BLaER1 (cell line): Measurements from ENCODE around the gene ZFAND5.
A peak's percentile ranks its signal among the peaks of the same experiment; 100 is the strongest.

Experiments
- H3K27ac ChIP-seq: shearing (Covaris generic); formaldehyde crosslinking; 2 replicates; pipeline ENCODE4 v1.8.1; 2022
- H3K27me3 ChIP-seq: shearing (Covaris generic); formaldehyde crosslinking; 2 replicates; pipeline ENCODE4 v1.8.1; 2022
- H3K36me3 ChIP-seq: shearing (Covaris generic); formaldehyde crosslinking; 2 replicates; pipeline ENCODE4 v1.8.1; 2022
- H3K4me1 ChIP-seq: shearing (Covaris generic); formaldehyde crosslinking; 2 replicates; pipeline ENCODE4 v1.8.1; 2022
- H3K4me2 ChIP-seq: shearing (Covaris generic); formaldehyde crosslinking; 2 replicates; pipeline ENCODE4 v1.8.1; 2022
- H3K4me3 ChIP-seq: shearing (Covaris generic); formaldehyde crosslinking; 2 replicates; pipeline ENCODE4 v1.8.1; 2022
- H3K9ac ChIP-seq: shearing (Covaris generic); formaldehyde crosslinking; 2 replicates; pipeline ENCODE4 v1.8.1; 2022
- H3K9me3 ChIP-seq: shearing (Covaris generic); formaldehyde crosslinking; 2 replicates; pipeline ENCODE4 v1.8.1; 2022
- H4K20me1 ChIP-seq: shearing (Covaris generic); formaldehyde crosslinking; 2 replicates; pipeline ENCODE4 v1.8.1; 2022
- Cebpa-rat ChIP-seq: shearing (Covaris generic); IDR thresholded peaks from 2 replicates; pipeline ENCODE4 v1.8.1; 2022

Gene ZFAND5

DNA sequence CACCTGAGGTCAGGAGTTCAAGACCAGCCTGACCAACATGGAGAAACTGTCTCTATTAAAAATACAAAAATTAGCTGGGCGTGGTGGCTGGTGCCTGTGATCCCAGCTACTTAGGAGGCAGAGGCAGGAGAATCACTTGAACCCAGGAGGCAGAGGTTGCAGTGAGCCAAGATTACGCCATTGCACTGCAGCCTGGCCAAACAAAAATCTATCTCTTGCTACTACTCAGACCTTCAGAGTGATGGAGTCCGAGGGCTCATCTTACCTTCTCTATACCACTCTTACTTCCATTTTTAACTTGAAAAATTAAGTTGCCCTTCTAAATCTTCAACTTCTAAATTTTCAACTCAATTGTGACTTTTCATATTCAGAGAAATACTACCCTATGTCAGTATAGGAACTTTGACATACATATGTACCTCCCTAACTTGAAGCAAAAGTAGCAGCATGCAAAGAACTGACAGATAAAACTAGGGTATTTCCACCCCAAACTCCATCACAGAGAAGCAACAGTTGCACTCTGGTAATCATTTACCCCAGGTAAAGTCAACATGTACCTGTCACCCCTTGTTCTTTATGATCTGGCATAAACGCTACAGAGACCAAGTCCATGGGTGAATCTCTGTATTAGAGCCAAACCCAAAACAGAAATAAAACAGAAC lies 11.4 kb downstream of the ZFAND5 start:
- H3K36me3 ChIP-seq = peaks cover 70% of the 10 kb centered on the region
- H3K4me3 ChIP-seq = no peak overlapping the region
- H4K20me1 ChIP-seq = peaks cover 88% of the 10 kb centered on the region
- peaks cover 6% of the 10 kb centered on the region; the same call in 1 of the 2 replicates for H3K4me1 ChIP-seq
- TF ChIP-seq Cebpa-rat = no peak
- no peak overlapping the region for H3K27ac ChIP-seq
- H3K27me3 ChIP-seq = no peaks in the 10 kb centered on the region
- no peak overlapping the region for H3K9ac ChIP-seq
- H3K9me3 ChIP-seq = no peaks in the 10 kb centered on the region
- no peak overlapping the region for H3K4me2 ChIP-seq

DNA sequence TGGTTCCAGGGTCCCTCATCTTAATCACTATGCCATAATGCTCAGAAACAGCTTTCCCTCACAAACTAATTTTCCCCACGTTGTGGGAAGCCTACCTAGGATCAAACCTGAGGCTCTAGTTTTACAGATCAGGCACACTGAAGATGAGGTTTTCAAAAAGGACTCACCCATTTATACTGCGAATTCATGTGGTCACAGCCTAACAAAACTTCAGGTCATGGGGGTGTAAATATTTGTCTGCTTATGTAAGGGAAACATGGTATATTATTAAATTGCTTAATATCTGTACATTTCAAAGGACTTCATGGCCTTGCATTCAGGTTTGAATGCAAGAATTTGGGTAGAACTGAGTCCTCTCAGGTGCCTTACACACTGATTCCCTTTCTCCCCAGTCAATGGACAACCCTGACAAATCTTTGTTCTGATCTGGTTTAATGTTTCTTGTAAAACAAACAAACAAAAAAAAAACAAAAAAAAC lies 12.1 kb downstream of the ZFAND5 start:
- H3K9me3 ChIP-seq = no peaks in the 10 kb centered on the region

GRCh38 chr9:72351538-72352453 lies 13.2 kb downstream of the ZFAND5 start:
- no peak overlapping the region for H3K27ac ChIP-seq
- no peak for TF ChIP-seq Cebpa-rat
- H3K4me3 ChIP-seq = no peak overlapping the region
- H4K20me1 ChIP-seq = peaks cover 70% of the 10 kb centered on the region
- H3K4me2 ChIP-seq = no peak overlapping the region
- H3K27me3 ChIP-seq = no peaks in the 10 kb centered on the region
- peaks cover 53% of the 10 kb centered on the region for H3K36me3 ChIP-seq
- H3K9ac ChIP-seq = no peak overlapping the region
- no peaks in the 10 kb centered on the region for H3K4me1 ChIP-seq
- no peaks in the 10 kb centered on the region for H3K9me3 ChIP-seq

More for the DNA sequence above, 12.1 kb downstream of the ZFAND5 start:
- H3K4me2 ChIP-seq = no peak overlapping the region
- 0 out of 2 replicates have a peak, but pooled peaks cover 2% of the 10 kb centered on the region for H3K4me1 ChIP-seq
- no peak overlapping the region for H3K27ac ChIP-seq
- peaks cover 82% of the 10 kb centered on the region for H4K20me1 ChIP-seq
- peaks cover 64% of the 10 kb centered on the region for H3K36me3 ChIP-seq
- H3K4me3 ChIP-seq = no peak overlapping the region
- no peak overlapping the region for H3K9ac ChIP-seq
- no peak for TF ChIP-seq Cebpa-rat
- H3K27me3 ChIP-seq = no peaks in the 10 kb centered on the region

- no peak overlapping the region for H3K4me3 ChIP-seq
- H3K4me2 ChIP-seq = no peak overlapping the region
- H4K20me1 ChIP-seq = peaks cover 52% of the 10 kb centered on the region
- H3K27ac ChIP-seq = no peak overlapping the region
- H3K36me3 ChIP-seq = peaks cover 34% of the 10 kb centered on the region
- no peaks in the 10 kb centered on the region for H3K27me3 ChIP-seq
- no peak overlapping the region for H3K9ac ChIP-seq
- H3K9me3 ChIP-seq = no peaks in the 10 kb centered on the region
- TF ChIP-seq Cebpa-rat = no peak
- H3K4me1 ChIP-seq = no peaks in the 10 kb centered on the region
Measured at GRCh38 chr9:72349911-72350310, 15.1 kb downstream of the ZFAND5 start.

DNA sequence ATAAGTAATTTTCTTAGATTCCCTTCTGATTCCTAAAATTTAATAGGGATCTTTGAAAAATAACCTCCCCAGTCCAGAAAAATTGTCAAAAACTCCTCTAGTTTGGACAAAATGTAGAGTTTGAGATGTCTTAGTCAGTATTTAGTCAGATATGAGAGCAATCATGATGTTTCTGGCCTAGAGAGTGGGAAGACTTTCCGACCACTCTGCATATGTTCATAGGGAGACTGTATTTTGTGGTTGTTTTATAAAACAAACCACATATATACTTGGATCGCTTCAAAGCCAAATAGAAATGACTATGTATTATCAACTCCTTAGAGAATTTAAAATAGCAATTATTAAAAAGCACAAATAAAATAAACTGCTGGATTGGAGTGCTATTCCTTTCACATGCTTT lies 15.8 kb downstream of the ZFAND5 start:
- Histone ChIP-seq H3K4me2 (no peak overlapping the region), H3K27ac (no peak overlapping the region), H3K36me3 (peaks cover 27% of the 10 kb centered on the region), H4K20me1 (peaks cover 45% of the 10 kb centered on the region), H3K4me3 (no peak overlapping the region), H3K4me1 (no peaks in the 10 kb centered on the region), H3K9me3 (no peaks in the 10 kb centered on the region), H3K9ac (no peak overlapping the region), H3K27me3 (no peaks in the 10 kb centered on the region)
- TF ChIP-seq Cebpa-rat = no peak

- Histone ChIP-seq H3K36me3 (no peaks in the 10 kb centered on the region), H3K4me1 (no peaks in the 10 kb centered on the region), H3K27me3 (no peaks in the 10 kb centered on the region), H3K9ac (no peak overlapping the region), H4K20me1 (peaks cover 16% of the 10 kb centered on the region), H3K4me3 (no peak overlapping the region), H3K9me3 (no peaks in the 10 kb centered on the region), H3K4me2 (no peak overlapping the region), H3K27ac (no peak overlapping the region)
- no peak for TF ChIP-seq Cebpa-rat
Measured at GRCh38 chr9:72346333-72346732, 18.7 kb downstream of the ZFAND5 start.

DNA sequence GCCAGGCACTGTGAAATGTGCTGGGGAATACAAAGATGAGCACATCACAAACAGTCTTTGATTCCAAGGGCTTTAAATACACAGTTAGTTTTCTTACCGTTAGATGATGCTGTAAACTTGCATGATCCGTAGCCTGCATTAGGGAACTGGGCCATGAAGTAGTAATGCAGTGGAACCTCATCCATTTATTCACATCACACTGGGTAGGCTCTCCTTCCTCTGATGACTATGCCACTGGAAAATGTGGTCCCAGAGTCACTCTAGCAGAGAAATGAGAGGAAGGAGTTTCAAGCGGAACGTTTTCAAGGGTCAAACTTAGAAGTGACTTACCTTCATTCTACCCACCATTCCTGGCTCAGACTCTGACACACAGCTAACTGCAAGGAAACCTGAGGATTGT lies 26.4 kb downstream of the ZFAND5 start:
- Histone ChIP-seq H4K20me1 (no peaks in the 10 kb centered on the region), H3K4me2 (peak overlapping the region; percentile 59), H3K4me1 (peaks cover 18% of the 10 kb centered on the region), H3K27me3 (no peaks in the 10 kb centered on the region), H3K36me3 (no peaks in the 10 kb centered on the region), H3K9me3 (no peaks in the 10 kb centered on the region), H3K9ac (no peak overlapping the region), H3K27ac (no peak overlapping the region), H3K4me3 (no peak overlapping the region)
- no peak for TF ChIP-seq Cebpa-rat

- Histone ChIP-seq H3K27me3 (no peaks in the 10 kb centered on the region), H3K36me3 (no peaks in the 10 kb centered on the region), H3K9me3 (no peaks in the 10 kb centered on the region), H3K4me3 (no peak overlapping the region), H4K20me1 (no peaks in the 10 kb centered on the region), H3K27ac (no peak overlapping the region), H3K4me2 (no peak overlapping the region), H3K9ac (no peak overlapping the region), H3K4me1 (peaks cover 18% of the 10 kb centered on the region)
- no peak for TF ChIP-seq Cebpa-rat
Measured at GRCh38 chr9:72337286-72337685, 27.7 kb downstream of the ZFAND5 start.

- Histone ChIP-seq H3K27ac (no peak overlapping the region), H3K4me3 (no peak overlapping the region), H3K4me2 (no peak overlapping the region), H4K20me1 (no peaks in the 10 kb centered on the region), H3K9ac (no peak overlapping the region), H3K36me3 (no peaks in the 10 kb centered on the region), H3K9me3 (no peaks in the 10 kb centered on the region), H3K4me1 (peaks cover 18% of the 10 kb centered on the region), H3K27me3 (no peaks in the 10 kb centered on the region)
- TF ChIP-seq Cebpa-rat = no peak
Measured at GRCh38 chr9:72334658-72335337, 30.2 kb downstream of the ZFAND5 start.
